Stimulated activated naive CD8-positive, alpha-beta T cell treated with anti-CD3 and anti-CD28 coated beads, Interleukin-15, amount 100 ng/mL, for 72 hours (primary cell): ENCODE measurements around the gene PLCB1.
A peak's percentile ranks its signal among the peaks of the same experiment; 100 is the strongest.

Source experiments
- ATAC-seq: fragments of 150-1000 bp; cut with Tn5 transposase; 2 replicates; pipeline ENCODE4 v1.10.0; 2021; ENCODE audit warnings: mild to moderate bottlenecking, moderate library complexity
- DNase-seq, 2 donors: peaks; one replicate each; pipeline ENCODE4 v3.0.0; 2021 to 2022
- H3K27ac Mint-ChIP-seq, 2 donors: one replicate each; pipeline ENCODE4 v1.8.0; 2022; ENCODE audit warnings: mild to moderate bottlenecking in 2 of 2, mixed read lengths in 2 of 2, moderate library complexity in 2 of 2
- H3K27me3 Mint-ChIP-seq: one replicate; pipeline ENCODE4 v1.8.0; 2022; ENCODE audit warnings: mixed read lengths
- H3K4me1 Mint-ChIP-seq: one replicate; pipeline ENCODE4 v1.8.0; 2022; ENCODE audit warnings: mild to moderate bottlenecking, mixed read lengths
- H3K4me3 Mint-ChIP-seq, 2 donors: one replicate each; pipeline ENCODE4 v1.8.0; 2022; ENCODE audit warnings: mild to moderate bottlenecking in 2 of 2, mixed read lengths in 2 of 2, moderate library complexity in 1 of 2
- H3K9me3 Mint-ChIP-seq, 2 donors: one replicate each; pipeline ENCODE4 v1.8.0; 2022; ENCODE audit warnings: mixed read lengths in 2 of 2

PLCB1 gene

DNA sequence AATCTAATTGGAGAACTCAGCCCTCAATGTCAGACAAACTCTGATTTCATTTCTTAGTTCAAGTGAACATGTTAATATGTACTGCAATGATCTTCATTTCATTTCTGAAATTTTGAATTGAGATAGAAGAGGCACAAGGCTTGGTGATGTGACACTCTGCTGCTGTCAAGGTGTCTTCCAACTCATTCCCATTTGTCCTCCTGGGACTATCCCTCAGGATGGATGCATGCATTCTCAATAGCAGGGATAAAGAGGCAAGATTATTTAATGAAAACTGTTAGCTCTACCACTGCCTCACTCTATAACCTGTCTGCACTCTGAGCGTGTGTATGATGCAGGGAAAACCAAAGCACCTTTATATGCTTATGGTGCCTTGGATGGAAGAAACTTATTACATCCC is 78.7 kb downstream of the PLCB1 start:
- no peaks in the 10 kb centered on the region for H3K9me3 Mint-ChIP-seq
- DNase-seq = no peak
- no peak for ATAC-seq
- peaks cover 5% of the 10 kb centered on the region for H3K27me3 Mint-ChIP-seq
- peaks cover 31% of the 10 kb centered on the region for H3K4me1 Mint-ChIP-seq
- H3K27ac Mint-ChIP-seq = peak overlapping the region in 1 of 2 donors; percentile 50
- H3K4me3 Mint-ChIP-seq = no peak overlapping the region

DNA sequence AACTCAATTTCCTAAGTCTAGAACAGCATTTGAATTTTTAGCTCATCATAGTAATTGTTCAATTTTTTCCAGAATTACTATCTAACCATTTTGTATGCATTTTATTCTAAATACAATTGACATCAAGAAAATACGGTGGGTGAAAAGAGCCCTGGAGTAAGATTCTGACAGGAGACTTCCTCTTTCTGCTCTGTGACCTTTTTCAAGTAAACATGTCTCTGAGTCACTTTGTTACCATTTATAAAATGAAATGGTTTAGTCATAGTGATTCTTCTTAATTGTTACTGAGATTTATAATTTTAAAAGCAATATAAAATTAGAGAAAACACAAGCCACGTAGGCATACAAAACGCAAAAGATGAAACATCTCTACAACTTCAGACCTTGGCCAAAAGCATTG is 80.2 kb downstream of the PLCB1 start:
- no peak overlapping the region for H3K4me3 Mint-ChIP-seq
- H3K4me1 Mint-ChIP-seq = peaks cover 45% of the 10 kb centered on the region

DNA sequence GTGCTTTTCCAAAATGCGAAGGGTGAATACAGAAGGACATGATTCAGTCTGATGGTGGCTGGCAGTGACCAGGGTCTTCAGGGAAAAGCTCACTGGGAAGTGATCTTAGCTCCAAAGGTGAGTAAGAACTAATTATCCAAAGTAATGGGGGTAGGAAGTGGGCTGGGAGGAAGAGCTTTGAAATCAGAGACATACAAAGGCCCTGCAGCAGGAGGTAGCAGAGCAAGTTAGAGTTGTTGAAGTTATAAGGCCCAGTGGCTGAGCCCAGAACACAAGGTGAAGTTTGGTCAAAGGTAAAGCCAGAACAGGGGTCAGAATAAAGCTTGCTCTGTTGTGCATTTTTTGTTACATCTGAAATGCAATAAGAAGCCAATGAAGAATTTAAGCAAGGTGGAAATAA is 81.2 kb downstream of the PLCB1 start:
- Mint-ChIP-seq H3K9me3 (no peaks in the 10 kb centered on the region), H3K4me1 (peaks cover 48% of the 10 kb centered on the region), H3K4me3 (peak overlapping the region; percentile 34 to 80), H3K27ac (peak overlapping the region; percentile 30 to 41), H3K27me3 (no peaks in the 10 kb centered on the region)
- DNase-seq = no peak
- no peak for ATAC-seq

More for the DNA sequence above, 80.2 kb downstream of the PLCB1 start:
- no peaks in the 10 kb centered on the region for H3K9me3 Mint-ChIP-seq
- no peak for ATAC-seq
- peaks cover 5% of the 10 kb centered on the region for H3K27me3 Mint-ChIP-seq
- no peak for DNase-seq
- no peak overlapping the region for H3K27ac Mint-ChIP-seq

DNA sequence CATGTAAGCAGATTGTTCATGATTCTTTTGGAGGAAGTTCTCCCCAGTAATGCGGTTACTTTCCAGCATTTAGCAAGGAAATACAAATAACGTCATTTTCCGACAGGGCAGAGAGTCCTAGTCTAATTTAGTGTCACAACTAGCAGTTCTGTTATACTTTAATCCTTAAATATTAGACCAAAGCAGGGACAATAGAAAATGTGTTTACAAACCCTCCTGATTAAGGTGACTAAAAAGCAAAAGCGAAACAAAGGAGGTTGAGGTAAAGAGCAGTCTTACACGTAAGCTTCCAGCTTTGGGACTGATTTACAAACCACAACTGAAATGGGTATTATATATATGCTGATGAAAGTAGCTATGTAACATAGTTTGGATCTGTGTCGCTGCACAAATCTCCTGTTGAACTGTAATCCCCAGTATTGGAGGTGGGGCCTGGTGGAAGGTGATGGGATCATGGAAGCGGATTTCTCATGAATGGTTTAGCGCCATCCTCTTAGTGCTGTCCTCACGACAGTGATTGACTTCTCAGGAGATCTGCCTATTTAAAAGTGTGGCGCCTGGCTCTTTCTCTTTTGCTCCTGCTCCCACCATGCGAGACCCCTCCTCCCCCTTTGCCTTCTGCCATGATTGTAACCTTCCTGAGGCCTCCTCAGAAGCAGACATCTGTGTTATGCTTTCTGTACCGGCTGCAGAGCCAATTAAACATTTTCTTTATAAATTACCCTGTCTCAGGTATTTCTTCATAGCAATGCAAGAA is 81.9 kb downstream of the PLCB1 start:
- peak; percentile 3 to 8 for DNase-seq
- H3K4me3 Mint-ChIP-seq = peak overlapping the region; percentile 67 to 80
- ATAC-seq = peak; percentile 85
- peaks cover 48% of the 10 kb centered on the region for H3K4me1 Mint-ChIP-seq
- H3K27me3 Mint-ChIP-seq = no peaks in the 10 kb centered on the region
- H3K27ac Mint-ChIP-seq = peak overlapping the region; percentile 47 to 81
- H3K9me3 Mint-ChIP-seq = no peaks in the 10 kb centered on the region

DNA sequence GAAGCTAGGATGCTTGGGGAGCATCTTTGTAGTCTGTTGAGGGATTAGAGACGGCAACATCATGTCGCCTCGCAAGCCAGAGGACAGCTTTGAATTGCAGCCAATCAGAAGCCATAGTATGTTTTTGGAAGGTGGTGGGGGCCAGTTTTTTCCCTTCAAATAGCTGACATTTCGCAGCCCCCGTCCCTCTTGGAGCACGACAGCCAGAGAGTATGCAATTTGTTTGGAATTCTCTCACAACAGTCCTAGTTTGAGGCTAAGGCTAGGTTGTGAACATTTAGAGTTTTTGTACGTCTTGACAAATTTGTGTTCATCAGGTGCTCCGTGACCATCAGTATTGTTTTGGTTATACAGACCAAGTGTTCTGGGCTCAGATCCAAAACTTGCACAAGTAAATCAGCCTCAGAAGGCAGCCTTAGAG is 83.3 kb downstream of the PLCB1 start:
- H3K9me3 Mint-ChIP-seq = no peaks in the 10 kb centered on the region
- H3K4me3 Mint-ChIP-seq = no peak overlapping the region
- H3K4me1 Mint-ChIP-seq = peaks cover 48% of the 10 kb centered on the region
- no peak overlapping the region for H3K27ac Mint-ChIP-seq
- H3K27me3 Mint-ChIP-seq = no peaks in the 10 kb centered on the region
- ATAC-seq = no peak
- DNase-seq = no peak

DNA sequence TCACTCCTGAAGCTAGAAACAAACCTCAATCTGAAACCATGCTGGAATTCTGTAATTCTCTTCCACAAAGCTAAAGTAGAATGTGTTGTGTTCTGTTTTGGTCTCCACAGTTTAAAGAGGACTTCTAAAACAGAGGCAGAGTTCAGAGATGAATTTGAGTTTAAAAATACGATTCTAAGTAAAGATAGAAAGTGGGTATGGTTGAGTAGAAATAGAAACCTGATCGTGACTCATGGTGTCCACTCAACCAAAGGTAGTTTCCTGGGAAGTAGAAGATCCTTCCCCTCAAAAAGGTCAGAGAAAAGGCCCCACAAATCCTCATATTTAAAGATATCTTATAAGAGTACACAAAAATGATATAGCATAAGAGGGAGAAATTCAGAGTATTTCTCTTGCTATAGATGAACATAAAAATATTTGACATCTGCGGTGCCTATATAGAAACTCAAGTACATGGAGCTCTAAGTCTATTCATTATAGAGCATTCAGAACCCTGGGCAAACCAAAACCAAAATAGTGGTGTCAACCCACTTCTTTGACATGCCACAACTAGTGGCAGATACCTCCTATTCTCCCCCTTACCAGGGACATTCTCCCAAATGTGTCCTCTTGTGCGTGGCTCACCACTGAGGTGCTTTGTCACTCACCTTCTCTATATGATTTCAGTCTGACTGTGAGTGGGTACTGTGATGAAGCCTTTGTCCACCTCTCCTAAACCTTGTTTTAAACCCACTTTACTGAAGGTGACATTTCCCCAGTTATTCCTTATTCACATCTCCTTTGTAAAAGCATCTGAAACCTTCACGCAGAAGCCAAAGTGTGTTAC is 84.5 kb downstream of the PLCB1 start:
- H3K4me3 Mint-ChIP-seq = peak overlapping the region in 1 of 2 donors; percentile 7
- ATAC-seq (peak; percentile 85), DNase-seq (peak in 1 of 2 donors; percentile 25)
- peak overlapping the region in 1 of 2 donors; percentile 11 for H3K27ac Mint-ChIP-seq
- no peaks in the 10 kb centered on the region for H3K27me3 Mint-ChIP-seq
- H3K9me3 Mint-ChIP-seq = no peaks in the 10 kb centered on the region
- H3K4me1 Mint-ChIP-seq = peaks cover 48% of the 10 kb centered on the region

DNA sequence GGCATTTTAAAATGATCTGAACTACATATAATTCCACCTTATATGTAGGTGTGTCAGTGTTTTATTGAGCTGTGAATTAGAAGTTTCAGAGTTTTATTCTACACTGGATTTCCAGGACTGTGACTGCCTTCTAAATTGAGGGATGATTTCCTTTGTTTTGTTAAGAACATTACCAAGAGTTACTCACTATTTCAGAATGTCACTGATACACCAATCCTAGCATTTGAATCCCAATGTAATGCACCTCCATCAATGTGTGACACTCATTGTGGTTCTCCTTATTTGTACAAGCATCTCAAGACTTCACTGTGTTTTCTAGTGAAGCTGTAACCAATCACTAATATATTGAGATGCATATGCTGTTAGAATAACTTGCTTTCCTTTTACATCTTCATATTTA is 86.8 kb downstream of the PLCB1 start:
- H3K9me3 Mint-ChIP-seq = no peaks in the 10 kb centered on the region
- H3K4me1 Mint-ChIP-seq = peaks cover 34% of the 10 kb centered on the region
- no peak for ATAC-seq
- no peak overlapping the region for H3K4me3 Mint-ChIP-seq
- no peak overlapping the region for H3K27ac Mint-ChIP-seq
- no peak for DNase-seq
- H3K27me3 Mint-ChIP-seq = no peaks in the 10 kb centered on the region

DNA sequence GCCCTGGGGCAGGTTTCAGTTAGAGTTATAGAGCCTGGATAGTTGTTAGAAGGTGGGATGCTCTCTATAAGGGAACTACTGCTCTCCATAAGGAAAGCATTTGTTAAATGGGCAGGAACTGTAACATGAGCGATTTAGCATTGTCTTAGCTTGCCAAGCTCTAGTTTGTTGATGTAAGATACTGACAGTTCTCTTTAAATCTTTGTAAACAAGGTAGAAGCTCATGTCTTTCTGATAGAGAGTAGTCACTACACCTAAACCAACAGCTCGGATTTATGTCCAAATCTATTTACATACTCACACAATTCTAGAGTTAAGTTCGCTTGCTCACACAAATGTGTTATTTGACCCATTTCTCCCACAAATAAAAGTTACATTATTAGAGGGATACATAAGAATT is 87.3 kb downstream of the PLCB1 start:
- Mint-ChIP-seq H3K4me3 (no peak overlapping the region), H3K27ac (no peak overlapping the region), H3K27me3 (no peaks in the 10 kb centered on the region), H3K4me1 (peaks cover 29% of the 10 kb centered on the region), H3K9me3 (no peaks in the 10 kb centered on the region)
- ATAC-seq = no peak
- DNase-seq = no peak

DNA sequence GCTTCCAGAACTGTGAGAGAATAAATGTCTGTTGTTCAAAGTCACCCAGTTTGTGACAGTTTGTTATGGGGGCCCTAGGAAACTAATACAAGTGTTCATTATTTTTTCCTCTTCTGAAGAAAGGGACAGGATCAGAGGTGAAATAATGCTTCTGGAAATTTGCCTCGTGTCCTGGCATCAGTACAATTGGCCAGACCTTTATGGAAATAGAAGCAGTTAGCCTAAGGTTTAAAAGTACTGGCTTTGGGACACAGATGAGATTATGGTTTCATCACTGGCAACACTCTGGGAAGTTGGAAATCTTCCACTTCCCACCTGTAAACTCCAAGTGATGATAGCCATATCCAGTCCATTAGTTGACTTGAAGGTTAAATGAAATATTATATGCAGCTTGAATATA is 88.7 kb downstream of the PLCB1 start:
- no peaks in the 10 kb centered on the region for H3K9me3 Mint-ChIP-seq
- no peaks in the 10 kb centered on the region for H3K27me3 Mint-ChIP-seq
- ATAC-seq (no peak), DNase-seq (no peak)
- no peak overlapping the region for H3K4me3 Mint-ChIP-seq
- H3K27ac Mint-ChIP-seq = no peak overlapping the region
- peaks cover 18% of the 10 kb centered on the region for H3K4me1 Mint-ChIP-seq

DNA sequence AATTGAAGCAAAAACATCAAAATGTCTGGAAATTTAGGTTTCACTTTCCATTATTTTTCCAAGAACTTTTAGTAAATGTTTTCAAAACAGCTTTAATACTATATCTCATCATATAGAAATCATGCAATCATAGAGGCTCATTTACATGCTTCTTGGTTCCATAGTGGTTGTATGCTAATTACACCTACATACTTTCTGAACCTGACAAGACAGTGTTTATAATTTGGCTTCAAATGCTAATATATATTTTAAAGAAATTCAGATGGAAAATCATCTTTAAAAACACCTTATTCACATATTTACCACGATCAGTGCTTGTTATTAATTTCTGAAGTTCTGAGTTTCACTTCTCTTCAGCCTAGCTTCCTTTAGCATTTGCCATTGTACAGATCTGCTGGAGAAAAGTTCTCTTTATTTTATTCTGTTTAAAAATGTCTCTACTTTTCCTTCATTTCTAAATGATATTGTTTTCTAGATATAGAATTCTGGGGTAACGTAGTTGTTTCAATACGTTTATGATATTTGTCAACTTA is 89.9 kb downstream of the PLCB1 start:
- no peak overlapping the region for H3K27ac Mint-ChIP-seq
- ATAC-seq (no peak), DNase-seq (no peak)
- H3K27me3 Mint-ChIP-seq = peaks cover 6% of the 10 kb centered on the region
- peaks cover 6% of the 10 kb centered on the region for H3K4me1 Mint-ChIP-seq
- no peak overlapping the region for H3K4me3 Mint-ChIP-seq
- H3K9me3 Mint-ChIP-seq = no peaks in the 10 kb centered on the region

DNA sequence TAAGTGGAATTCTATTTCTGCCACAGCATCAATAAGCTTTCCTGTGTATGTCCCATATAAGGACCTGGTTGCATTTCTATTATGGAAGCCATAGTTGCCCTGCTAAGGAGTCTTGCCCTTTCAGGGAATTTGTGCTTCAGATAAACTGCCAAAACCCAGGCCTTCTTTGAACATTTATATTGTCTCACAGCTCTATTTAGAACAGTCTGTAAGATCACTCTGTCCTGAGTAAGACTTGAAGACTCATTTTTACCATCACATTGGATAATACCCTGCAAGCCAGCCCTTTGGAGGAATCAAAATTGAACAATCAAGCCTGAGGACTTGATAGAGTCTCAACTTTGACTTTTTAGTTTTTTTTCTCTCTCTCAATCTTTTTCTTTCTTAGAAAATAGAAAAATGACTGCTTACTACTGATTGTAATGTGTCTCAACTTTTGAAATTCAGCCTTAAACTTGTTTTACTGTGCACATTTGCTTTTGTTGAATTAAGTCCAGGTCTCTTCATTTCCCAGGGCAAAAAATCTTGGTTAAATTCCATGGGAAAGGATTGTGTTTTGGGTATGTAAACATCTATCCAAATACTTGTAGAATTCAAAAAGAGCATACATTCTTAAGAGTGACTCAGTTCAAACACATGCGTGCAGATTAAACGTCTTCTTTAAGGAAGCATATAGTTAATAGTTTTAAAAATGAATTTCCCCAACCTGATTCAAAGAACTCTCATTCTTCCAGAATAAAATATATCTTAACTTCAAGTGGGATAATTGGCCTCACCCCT is 91.2 kb downstream of the PLCB1 start:
- no peaks in the 10 kb centered on the region for H3K4me1 Mint-ChIP-seq
- H3K27ac Mint-ChIP-seq = no peak overlapping the region
- H3K27me3 Mint-ChIP-seq = peaks cover 6% of the 10 kb centered on the region
- no peak overlapping the region for H3K4me3 Mint-ChIP-seq
- DNase-seq = no peak
- no peak for ATAC-seq
- no peaks in the 10 kb centered on the region for H3K9me3 Mint-ChIP-seq

DNA sequence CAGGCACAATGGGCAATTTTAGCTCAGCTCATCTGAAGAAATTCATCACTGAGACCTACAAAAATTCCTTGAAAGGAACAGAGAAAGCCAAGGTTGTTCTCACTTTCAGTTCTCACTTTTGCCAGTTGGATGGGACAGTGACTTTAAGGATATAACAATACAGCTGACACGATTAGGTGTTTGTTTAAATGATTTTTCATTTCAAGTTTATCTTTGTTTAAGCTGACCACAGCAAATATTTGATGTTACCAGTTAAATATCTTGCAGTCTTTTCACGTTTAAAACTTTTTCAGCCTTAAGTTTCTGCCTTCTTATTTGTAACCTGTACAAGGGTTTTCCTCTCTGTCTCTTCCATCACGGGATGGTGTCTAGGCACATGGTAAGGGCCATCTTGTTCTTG is 93.6 kb downstream of the PLCB1 start:
- Mint-ChIP-seq H3K27me3 (peaks cover 6% of the 10 kb centered on the region), H3K27ac (no peak overlapping the region), H3K9me3 (no peaks in the 10 kb centered on the region), H3K4me3 (no peak overlapping the region), H3K4me1 (no peaks in the 10 kb centered on the region)
- no peak for DNase-seq
- no peak for ATAC-seq

DNA sequence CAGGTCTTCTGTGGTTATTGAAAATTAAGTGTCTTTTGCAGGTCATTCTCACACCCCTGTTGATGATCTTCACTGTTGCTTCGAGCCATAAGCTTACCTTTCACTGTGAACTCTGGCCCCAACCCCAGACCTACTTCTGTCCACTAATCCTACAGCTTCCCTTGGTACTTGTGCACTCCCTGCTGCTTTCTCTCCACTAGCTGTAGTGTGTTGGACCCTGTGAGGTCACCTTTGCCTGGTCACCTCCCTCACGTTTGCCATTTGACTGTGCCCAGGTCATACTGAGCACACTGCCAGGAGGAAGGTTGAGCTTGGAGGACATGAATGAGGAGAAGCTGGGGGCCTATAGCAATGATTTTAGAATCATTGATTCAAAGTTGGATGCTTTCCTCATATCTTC is 94.0 kb downstream of the PLCB1 start:
- Mint-ChIP-seq H3K27me3 (peaks cover 6% of the 10 kb centered on the region), H3K9me3 (no peaks in the 10 kb centered on the region), H3K27ac (no peak overlapping the region), H3K4me1 (no peaks in the 10 kb centered on the region), H3K4me3 (no peak overlapping the region)
- ATAC-seq (no peak), DNase-seq (no peak)

DNA sequence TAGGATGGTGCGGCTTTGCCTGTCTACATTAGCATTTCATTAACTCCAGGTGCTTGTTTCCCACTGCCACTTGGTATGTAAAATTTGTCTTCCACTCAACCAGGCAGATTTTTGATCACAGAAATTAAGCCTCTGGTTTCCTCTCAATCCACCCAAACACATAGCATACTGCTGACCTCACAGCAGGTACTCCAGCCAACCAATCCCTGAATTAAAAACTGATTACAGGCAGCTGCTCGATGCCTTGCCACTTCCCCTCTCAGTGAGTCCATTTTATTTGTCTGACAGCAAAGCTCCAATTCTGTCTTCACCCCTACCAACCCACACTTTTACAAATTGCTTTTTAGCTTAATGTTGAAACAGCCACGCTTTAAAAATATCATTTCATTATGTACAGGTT is 95.2 kb downstream of the PLCB1 start:
- DNase-seq = no peak
- ATAC-seq = no peak

DNA sequence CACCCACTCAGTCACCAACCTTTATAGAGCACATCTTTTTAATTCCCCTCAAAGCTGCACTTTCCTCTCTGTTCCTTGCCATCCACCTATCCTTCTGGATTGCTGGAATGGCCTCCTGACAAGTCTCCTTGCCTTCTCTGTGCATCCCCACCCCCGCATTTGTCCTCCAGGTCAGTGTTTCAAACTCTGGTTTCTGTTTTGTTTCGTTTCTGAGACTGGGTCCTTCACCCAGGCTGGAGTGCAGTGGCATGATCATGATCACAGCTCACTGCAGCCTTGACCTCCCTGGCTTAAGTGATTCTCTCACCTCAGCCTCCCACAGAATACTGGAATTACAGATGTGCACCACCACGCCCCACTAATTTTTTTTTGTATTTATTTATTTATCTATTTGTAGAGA is 96.2 kb downstream of the PLCB1 start:
- ATAC-seq = no peak
- Mint-ChIP-seq H3K27me3 (peaks cover 6% of the 10 kb centered on the region), H3K4me1 (no peaks in the 10 kb centered on the region), H3K9me3 (no peaks in the 10 kb centered on the region), H3K27ac (no peak overlapping the region), H3K4me3 (no peak overlapping the region)
- DNase-seq = no peak

More for the DNA sequence above, 95.2 kb downstream of the PLCB1 start:
- peaks cover 6% of the 10 kb centered on the region for H3K27me3 Mint-ChIP-seq
- no peaks in the 10 kb centered on the region for H3K9me3 Mint-ChIP-seq
- H3K4me3 Mint-ChIP-seq = no peak overlapping the region
- H3K27ac Mint-ChIP-seq = no peak overlapping the region
- no peaks in the 10 kb centered on the region for H3K4me1 Mint-ChIP-seq
